Putamen (tissue), 1 donor: ENCODE data around the gene CELF2.

Experiments used
- DNase-seq: peaks from one replicate; pipeline ENCODE4 v3.0.0-alpha.2; 2016; ENCODE audit warnings: low spot score

The CELF2 gene

GRCh38 chr10:11225935-11226334, 208.3 kb downstream of the CELF2 start:
- no peak for DNase-seq

GRCh38 chr10:11227103-11227502, 209.4 kb downstream of the CELF2 start:
- no peak for DNase-seq

- no peak for DNase-seq
These were observed 212.2 kb downstream of the CELF2 start for GRCh38 chr10:11229893-11230292.

- DNase-seq, result no peak
These were observed 213.0 kb downstream of the CELF2 start for GRCh38 chr10:11230498-11231167.

GRCh38 chr10:11231285-11231684, 213.6 kb downstream of the CELF2 start:
- no peak for DNase-seq

GRCh38 chr10:11232222-11232961, 214.7 kb downstream of the CELF2 start:
- no peak for DNase-seq

GRCh38 chr10:11234857-11235531, 217.3 kb downstream of the CELF2 start:
- no peak for DNase-seq

- no peak for DNase-seq
These were observed 218.1 kb downstream of the CELF2 start for GRCh38 chr10:11235771-11236170.

GRCh38 chr10:11236234-11236633, 218.6 kb downstream of the CELF2 start:
- no peak for DNase-seq

- DNase-seq, result no peak
These were observed 219.9 kb downstream of the CELF2 start for GRCh38 chr10:11237571-11237970.

GRCh38 chr10:11238893-11239292, 221.2 kb downstream of the CELF2 start:
- DNase-seq, result no peak

- DNase-seq, result no peak
These were observed 223.0 kb downstream of the CELF2 start for GRCh38 chr10:11240641-11241040.

GRCh38 chr10:11242443-11243387, 225.0 kb downstream of the CELF2 start:
- DNase-seq, result no peak

- DNase-seq, result no peak
These were observed 226.0 kb downstream of the CELF2 start for GRCh38 chr10:11243425-11244222.

GRCh38 chr10:11245095-11245479, 227.4 kb downstream of the CELF2 start:
- DNase-seq, result no peak

- no peak for DNase-seq
These were observed 227.8 kb downstream of the CELF2 start for GRCh38 chr10:11245510-11245909.

- DNase-seq, result no peak
These were observed 228.4 kb downstream of the CELF2 start for GRCh38 chr10:11245981-11246590.

GRCh38 chr10:11246752-11247467, 229.2 kb downstream of the CELF2 start:
- no peak for DNase-seq

- no peak for DNase-seq
These were observed 231.6 kb downstream of the CELF2 start for GRCh38 chr10:11249152-11249807.

- no peak for DNase-seq
These were observed 232.1 kb downstream of the CELF2 start for GRCh38 chr10:11249808-11250195.
